ENCODE measurements around the gene CCSER1. TPM values are rescaled to one million over a fixed set of nuclear protein-coding genes. Genes with fewer than 3 reads are reported as not detected.

The CCSER1 gene
- total RNA-seq, 3 donors from 2014 or later (not counting 1 experiment from before 2014, with no cell fraction given): 0.87 to 1.1 (median 1.1) TPM

- Histone ChIP-seq H3K36me3 (ENCODE audit: control insufficient read depth, insufficient read depth, low read length) (no peaks in the 10 kb centered on the region), H3K27me3 (ENCODE audit: control insufficient read depth, insufficient read depth, low read length) (no peaks in the 10 kb centered on the region), H3K27ac (ENCODE audit: low read length) (no peak overlapping the region), H3K4me1 (ENCODE audit: control insufficient read depth, insufficient read depth, low read length) (no peaks in the 10 kb centered on the region), H3K9me3 (ENCODE audit: control insufficient read depth, insufficient read depth, low read length) (peaks cover 6% of the 10 kb centered on the region), H3K4me3 (ENCODE audit: low read length) (no peak overlapping the region)
- no peaks in the 10 kb centered on the region for H3K27me3 Mint-ChIP-seq (ENCODE audit: low read depth in 2 of 2)
- TF ChIP-seq CTCF (IDR thresholded peaks at IDR 0.05): no peak
- H3K9me3 Mint-ChIP-seq: peaks cover 0 to 6% of the 10 kb centered on the region in 2 donors
- no peaks in the 10 kb centered on the region for H3K36me3 Mint-ChIP-seq
- H3K27ac Mint-ChIP-seq: no peak overlapping the region
- H3K4me1 Mint-ChIP-seq: no peaks in the 10 kb centered on the region
- ATAC-seq (no peak), DNase-seq (no peak)
- intact Hi-C loops (cut with micrococcal nuclease): no loop called here
- H3K4me3 Mint-ChIP-seq: no peak overlapping the region
Observed at GRCh38 chr4:91577864-91578263, 1450.7 kb downstream of the CCSER1 start.

- Histone ChIP-seq H3K27ac (ENCODE audit: low read length) (no peak overlapping the region), H3K4me1 (ENCODE audit: control insufficient read depth, insufficient read depth, low read length) (no peaks in the 10 kb centered on the region), H3K4me3 (ENCODE audit: low read length) (no peak overlapping the region), H3K36me3 (ENCODE audit: control insufficient read depth, insufficient read depth, low read length) (no peaks in the 10 kb centered on the region), H3K9me3 (ENCODE audit: control insufficient read depth, insufficient read depth, low read length) (no peaks in the 10 kb centered on the region), H3K27me3 (ENCODE audit: control insufficient read depth, insufficient read depth, low read length) (no peaks in the 10 kb centered on the region)
- no peak for DNase-seq
- no peak for TF ChIP-seq CTCF (IDR thresholded peaks at IDR 0.05)
- ATAC-seq: no peak
- Mint-ChIP-seq H3K27ac (no peak overlapping the region), H3K4me1 (no peaks in the 10 kb centered on the region), H3K27me3 (ENCODE audit: low read depth in 2 of 2) (no peaks in the 10 kb centered on the region), H3K9me3 (peaks cover 7 to 9% of the 10 kb centered on the region in 2 donors), H3K4me3 (no peak overlapping the region), H3K36me3 (peaks cover 6% of the 10 kb centered on the region)
- WGBS (ENCODE audit: insufficient coverage): 90% methylated on average over 2 of the region's 3 CpGs
- intact Hi-C loops (cut with micrococcal nuclease): no loop called here
Observed at GRCh38 chr4:91590260-91590659, 1463.1 kb downstream of the CCSER1 start.

- Histone ChIP-seq H3K4me1 (ENCODE audit: control insufficient read depth, insufficient read depth, low read length) (no peaks in the 10 kb centered on the region), H3K27ac (ENCODE audit: low read length) (no peak overlapping the region), H3K4me3 (ENCODE audit: low read length) (no peak overlapping the region), H3K27me3 (ENCODE audit: control insufficient read depth, insufficient read depth, low read length) (no peaks in the 10 kb centered on the region), H3K36me3 (ENCODE audit: control insufficient read depth, insufficient read depth, low read length) (no peaks in the 10 kb centered on the region), H3K9me3 (ENCODE audit: control insufficient read depth, insufficient read depth, low read length) (no peaks in the 10 kb centered on the region)
- TF ChIP-seq CTCF (IDR thresholded peaks at IDR 0.05): no peak
- WGBS (ENCODE audit: insufficient coverage): 86% methylated on average over 4 of the region's 4 CpGs
- H3K27ac Mint-ChIP-seq: no peak overlapping the region
- ATAC-seq (no peak), DNase-seq (no peak)
- peaks cover 6 to 8% of the 10 kb centered on the region in 2 donors for H3K9me3 Mint-ChIP-seq
- intact Hi-C loops (cut with micrococcal nuclease): no loop called here
- no peaks in the 10 kb centered on the region for H3K4me1 Mint-ChIP-seq
- no peaks in the 10 kb centered on the region for H3K27me3 Mint-ChIP-seq (ENCODE audit: low read depth in 2 of 2)
- peaks cover 8% of the 10 kb centered on the region for H3K36me3 Mint-ChIP-seq
- no peak overlapping the region for H3K4me3 Mint-ChIP-seq
Observed at GRCh38 chr4:91592125-91592524, 1464.9 kb downstream of the CCSER1 start.

GRCh38 chr4:91596718-91597117 lies 1469.5 kb downstream of the CCSER1 start:
- no peak for DNase-seq
- no peaks in the 10 kb centered on the region for H3K4me1 Mint-ChIP-seq

More at GRCh38 chr4:91596718-91597117, 1469.5 kb downstream of the CCSER1 start:
- H3K27ac ChIP-seq (ENCODE audit: low read length): no peak overlapping the region
- H3K9me3 ChIP-seq (ENCODE audit: control insufficient read depth, insufficient read depth, low read length): peaks cover 6% of the 10 kb centered on the region
- no peak for ATAC-seq
- Mint-ChIP-seq H3K9me3 (peaks cover 10 to 12% of the 10 kb centered on the region in 2 donors), H3K27ac (no peak overlapping the region), H3K27me3 (ENCODE audit: low read depth in 2 of 2) (no peaks in the 10 kb centered on the region), H3K4me3 (no peak overlapping the region), H3K36me3 (peaks cover 8% of the 10 kb centered on the region)
- no peak overlapping the region for H3K4me3 ChIP-seq (ENCODE audit: low read length)
- 0% methylated on average over 1 of the region's 2 CpGs for WGBS (ENCODE audit: insufficient coverage)
- no peaks in the 10 kb centered on the region for H3K27me3 ChIP-seq (ENCODE audit: control insufficient read depth, insufficient read depth, low read length)
- intact Hi-C loops (cut with micrococcal nuclease): no loop called here
- no peaks in the 10 kb centered on the region for H3K4me1 ChIP-seq (ENCODE audit: control insufficient read depth, insufficient read depth, low read length)
- no peaks in the 10 kb centered on the region for H3K36me3 ChIP-seq (ENCODE audit: control insufficient read depth, insufficient read depth, low read length)
- TF ChIP-seq CTCF (IDR thresholded peaks at IDR 0.05): no peak
